K562 (cell line): ENCODE measurements around the gene VEGFA. TPM values are rescaled to one million over a fixed set of nuclear protein-coding genes. Genes with fewer than 3 reads are reported as not detected.

ENCODE experiments used
- ARID2 ChIP-seq: fragments of 450-650 bp; IDR thresholded peaks from 2 replicates; pipeline ENCODE4 v1.6.1; 2017; ENCODE audit warnings: antibody characterized with exemption, mild to moderate bottlenecking
- EGR1 ChIP-seq: fragments of 450-650 bp; conservative IDR thresholded peaks from 2 replicates; pipeline ENCODE4 v1.6.1; 2017; ENCODE audit warnings: mild to moderate bottlenecking
- ELF1 ChIP-seq: fragments of 200-800 bp; sonication (Bioruptor generic); IDR thresholded peaks from 2 replicates; pipeline ENCODE4 v1.6.1; 2016; ENCODE audit warnings: missing genetic modification characterization, missing compliant biosample characterization
- EWSR1 ChIP-seq: fragments of 450-650 bp; IDR thresholded peaks from 2 replicates; pipeline ENCODE4 v1.6.1; 2018; ENCODE audit warnings: borderline replicate concordance, mild to moderate bottlenecking, low read depth, moderate library complexity; ENCODE audit not compliant: partially characterized antibody
- HNRNPK ChIP-seq: fragments of 200-400 bp; formaldehyde crosslinking; IDR thresholded peaks from one replicate; pipeline ENCODE4 v1.6.1; 2018; ENCODE audit warnings: mild to moderate bottlenecking, low read depth, low read length; ENCODE audit not compliant: poor library complexity, severe bottlenecking
- TARDBP ChIP-seq: fragments of 450-650 bp; IDR thresholded peaks from 2 replicates; pipeline ENCODE4 v1.6.1; 2016
- TEAD1 ChIP-seq, 2 experiments: fragments of 450-650 bp in 1 of 2; sonication (generic) in 1 of 2; formaldehyde crosslinking; IDR thresholded peaks; 2 replicates each; pipeline versions ENCODE4 v1.4.0 to v1.8.0; 2020 to 2022; ENCODE audit warnings: mild to moderate bottlenecking in 2 of 2, missing genetic modification reagents in 1 of 2
- TRIM24 ChIP-seq, 2 experiments: fragments of 450-650 bp; IDR thresholded peaks; 2 replicates each; pipeline ENCODE4 v1.6.1; 2016
- ZKSCAN8 ChIP-seq: fragments of 200-800 bp; sonication (Bioruptor generic); IDR thresholded peaks from 2 replicates; pipeline ENCODE4 v1.6.1; 2016; ENCODE audit warnings: missing genetic modification characterization, missing compliant biosample characterization
- ZNF707 ChIP-seq: fragments of 250-450 bp; sonication (Bioruptor Pico); conservative IDR thresholded peaks from 2 replicates; pipeline ENCODE4 v1.8.0; 2022; ENCODE audit warnings: inconsistent platforms, mild to moderate bottlenecking, moderate library complexity
- ZNF766 ChIP-seq: fragments of 200-800 bp; sonication (Bioruptor generic); conservative IDR thresholded peaks from 2 replicates; pipeline ENCODE4 v1.6.1; 2016; ENCODE audit warnings: missing genetic modification characterization, missing compliant biosample characterization
- polyA plus RNA-seq, 8 experiments: library from polyadenylated mRNA; depleted of rRNA in 4 of 8; stranded (reverse) in 5 of 8; unstranded in 3 of 8; fragments of >200 nt; fragmentation: Nextera tagmentation in 2 of 8; fragmentation: Illumina TruSeq in 1 of 8; extraction: Ambion mirVana in 2 of 8; extraction: Trizol in 1 of 8; gene quantifications; 2 replicates each; pipeline versions ENCODE4 v1.2.1 to v1.2.3, GENCODE V29; 2011 to 2014; ENCODE audit warnings: inconsistent platforms in 1 of 8, missing spikeins in 1 of 8
- total RNA-seq, 7 experiments: library from RNA; depleted of rRNA in 6 of 7; stranded (reverse); fragments of >200 nt in 6 of 7; fragmentation: Illumina TruSeq in 2 of 7; extraction: Trizol in 2 of 7; gene quantifications; 2 replicates each; pipeline versions ENCODE4 v1.2.1 to v1.2.3, GENCODE V29; 2011 to 2021; ENCODE audit warnings: low replicate concordance in 1 of 7
- TF ChIP-seq, protein P1 (sequence below): fragments of 450-650 bp; formaldehyde crosslinking; IDR thresholded peaks from 2 replicates; pipeline ENCODE4 v1.4.0; 2020; ENCODE audit warnings: mild to moderate bottlenecking, moderate library complexity
- TF ChIP-seq, protein P2 (sequence below): fragments of 450-650 bp; IDR thresholded peaks from 2 replicates; pipeline ENCODE4 v1.6.1; 2017; ENCODE audit warnings: antibody characterized with exemption
- TF ChIP-seq, protein P3 (sequence below): sonication (generic); formaldehyde crosslinking; IDR thresholded peaks from 2 replicates; pipeline ENCODE4 v1.8.0; 2022; ENCODE audit warnings: missing genetic modification reagents, mild to moderate bottlenecking, borderline replicate concordance
- TF ChIP-seq, protein P4 (sequence below), 2 experiments: fragments of 250-450 bp in 1 of 2; fragments of 450-650 bp in 1 of 2; sonication (Bioruptor Pico) in 1 of 2; IDR thresholded peaks; 2 replicates each; pipeline versions ENCODE4 v1.6.1 to v1.8.0; 2016 to 2021; ENCODE audit warnings: mild to moderate bottlenecking in 2 of 2, moderate library complexity in 2 of 2, missing compliant biosample characterization in 1 of 2, missing genetic modification characterization in 1 of 2
- TF ChIP-seq, protein P5 (sequence below): fragments of 450-650 bp; formaldehyde crosslinking; IDR thresholded peaks from 2 replicates; pipeline ENCODE4 v1.4.0; 2022; ENCODE audit warnings: missing genetic modification characterization

Gene VEGFA
- total and polyA plus RNA-seq, 9 of the 15 experiments (the other 6 are each of a cell fraction or from before 2014, with no cell fraction given), result 14.0 to 271 (median 124) TPM

DNA sequence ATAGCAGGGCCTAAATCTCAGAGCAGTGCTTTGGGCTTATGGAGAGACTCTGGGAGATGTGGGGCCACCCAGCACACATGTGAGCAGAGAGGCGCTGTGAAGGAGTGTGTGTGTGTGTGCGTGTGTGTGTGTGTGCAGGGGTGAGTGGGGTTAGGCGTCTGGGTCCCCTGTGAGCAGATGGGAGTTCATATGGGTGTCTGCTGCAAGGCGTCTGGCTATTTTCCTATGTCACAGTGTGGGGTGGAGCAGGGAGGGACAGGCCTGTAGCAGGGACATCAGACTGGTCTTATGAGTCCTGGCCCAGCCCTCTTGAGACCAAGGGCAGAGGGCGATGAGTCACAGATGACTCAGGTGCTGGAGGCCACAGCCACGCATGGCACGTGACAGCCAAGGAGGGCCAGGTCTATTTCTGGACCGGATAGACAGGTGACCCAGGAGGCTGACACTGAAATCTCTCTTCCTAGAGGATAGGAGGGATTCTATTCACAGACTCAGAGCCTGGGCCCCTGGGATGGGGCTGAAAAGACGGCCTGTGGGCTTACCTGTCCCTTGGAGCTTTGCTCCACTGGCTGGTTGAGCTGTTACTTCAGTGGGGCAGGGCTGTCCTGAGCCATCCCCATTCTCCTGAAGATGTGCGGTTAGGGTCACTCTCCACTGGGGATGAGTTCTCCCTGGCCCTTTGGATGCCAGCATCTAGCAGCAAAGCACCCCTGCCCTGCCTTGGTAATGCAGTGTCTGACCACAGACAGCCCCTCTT is 28.9 kb downstream of the VEGFA start (continued):
- TF ChIP-seq, protein P1, sequence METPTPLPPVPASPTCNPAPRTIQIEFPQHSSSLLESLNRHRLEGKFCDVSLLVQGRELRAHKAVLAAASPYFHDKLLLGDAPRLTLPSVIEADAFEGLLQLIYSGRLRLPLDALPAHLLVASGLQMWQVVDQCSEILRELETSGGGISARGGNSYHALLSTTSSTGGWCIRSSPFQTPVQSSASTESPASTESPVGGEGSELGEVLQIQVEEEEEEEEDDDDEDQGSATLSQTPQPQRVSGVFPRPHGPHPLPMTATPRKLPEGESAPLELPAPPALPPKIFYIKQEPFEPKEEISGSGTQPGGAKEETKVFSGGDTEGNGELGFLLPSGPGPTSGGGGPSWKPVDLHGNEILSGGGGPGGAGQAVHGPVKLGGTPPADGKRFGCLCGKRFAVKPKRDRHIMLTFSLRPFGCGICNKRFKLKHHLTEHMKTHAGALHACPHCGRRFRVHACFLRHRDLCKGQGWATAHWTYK (CRISPR knock-in tag), result 0 out of 2 replicates have a peak, but pooled peaks have one; percentile 28
- TF ChIP-seq ZNF707 (CRISPR knock-in tag) (0 out of 2 replicates have a peak, but pooled peaks have one; percentile 8), ZNF766 (CRISPR knock-in tag) (no peak), TEAD1 (CRISPR knock-in tag; IDR thresholded peaks at IDR 0.05) (peak in 1 of 2 experiments; percentile 20; a peak in 2 of 4 replicates), ARID2 (peak; percentile 44; the same call in 1 of the 2 replicates), TRIM24 (IDR thresholded peaks at IDR 0.05) (peak; percentile 52 to 57; a peak in 2 of 4 replicates), ZKSCAN8 (no peak), HNRNPK (no peak), ELF1 (no peak), EGR1 (peak; percentile 51), EWSR1 (no peak), TARDBP (no peak; the same call in 1 of the 2 replicates)
- TF ChIP-seq, protein P2, sequence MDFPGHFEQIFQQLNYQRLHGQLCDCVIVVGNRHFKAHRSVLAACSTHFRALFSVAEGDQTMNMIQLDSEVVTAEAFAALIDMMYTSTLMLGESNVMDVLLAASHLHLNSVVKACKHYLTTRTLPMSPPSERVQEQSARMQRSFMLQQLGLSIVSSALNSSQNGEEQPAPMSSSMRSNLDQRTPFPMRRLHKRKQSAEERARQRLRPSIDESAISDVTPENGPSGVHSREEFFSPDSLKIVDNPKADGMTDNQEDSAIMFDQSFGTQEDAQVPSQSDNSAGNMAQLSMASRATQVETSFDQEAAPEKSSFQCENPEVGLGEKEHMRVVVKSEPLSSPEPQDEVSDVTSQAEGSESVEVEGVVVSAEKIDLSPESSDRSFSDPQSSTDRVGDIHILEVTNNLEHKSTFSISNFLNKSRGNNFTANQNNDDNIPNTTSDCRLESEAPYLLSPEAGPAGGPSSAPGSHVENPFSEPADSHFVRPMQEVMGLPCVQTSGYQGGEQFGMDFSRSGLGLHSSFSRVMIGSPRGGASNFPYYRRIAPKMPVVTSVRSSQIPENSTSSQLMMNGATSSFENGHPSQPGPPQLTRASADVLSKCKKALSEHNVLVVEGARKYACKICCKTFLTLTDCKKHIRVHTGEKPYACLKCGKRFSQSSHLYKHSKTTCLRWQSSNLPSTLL, result 0 out of 2 replicates have a peak, but pooled peaks have one; percentile 33
- TF ChIP-seq, protein P3, sequence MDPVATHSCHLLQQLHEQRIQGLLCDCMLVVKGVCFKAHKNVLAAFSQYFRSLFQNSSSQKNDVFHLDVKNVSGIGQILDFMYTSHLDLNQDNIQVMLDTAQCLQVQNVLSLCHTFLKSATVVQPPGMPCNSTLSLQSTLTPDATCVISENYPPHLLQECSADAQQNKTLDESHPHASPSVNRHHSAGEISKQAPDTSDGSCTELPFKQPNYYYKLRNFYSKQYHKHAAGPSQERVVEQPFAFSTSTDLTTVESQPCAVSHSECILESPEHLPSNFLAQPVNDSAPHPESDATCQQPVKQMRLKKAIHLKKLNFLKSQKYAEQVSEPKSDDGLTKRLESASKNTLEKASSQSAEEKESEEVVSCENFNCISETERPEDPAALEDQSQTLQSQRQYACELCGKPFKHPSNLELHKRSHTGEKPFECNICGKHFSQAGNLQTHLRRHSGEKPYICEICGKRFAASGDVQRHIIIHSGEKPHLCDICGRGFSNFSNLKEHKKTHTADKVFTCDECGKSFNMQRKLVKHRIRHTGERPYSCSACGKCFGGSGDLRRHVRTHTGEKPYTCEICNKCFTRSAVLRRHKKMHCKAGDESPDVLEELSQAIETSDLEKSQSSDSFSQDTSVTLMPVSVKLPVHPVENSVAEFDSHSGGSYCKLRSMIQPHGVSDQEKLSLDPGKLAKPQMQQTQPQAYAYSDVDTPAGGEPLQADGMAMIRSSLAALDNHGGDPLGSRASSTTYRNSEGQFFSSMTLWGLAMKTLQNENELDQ (CRISPR knock-in tag), result no peak
- TF ChIP-seq, protein P4, sequence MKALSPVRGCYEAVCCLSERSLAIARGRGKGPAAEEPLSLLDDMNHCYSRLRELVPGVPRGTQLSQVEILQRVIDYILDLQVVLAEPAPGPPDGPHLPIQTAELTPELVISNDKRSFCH (CRISPR knock-in tag; IDR thresholded peaks at IDR 0.05), result no peak
- TF ChIP-seq, protein P4 (tag; IDR thresholded peaks at IDR 0.05), result no peak
- TF ChIP-seq, protein P5, sequence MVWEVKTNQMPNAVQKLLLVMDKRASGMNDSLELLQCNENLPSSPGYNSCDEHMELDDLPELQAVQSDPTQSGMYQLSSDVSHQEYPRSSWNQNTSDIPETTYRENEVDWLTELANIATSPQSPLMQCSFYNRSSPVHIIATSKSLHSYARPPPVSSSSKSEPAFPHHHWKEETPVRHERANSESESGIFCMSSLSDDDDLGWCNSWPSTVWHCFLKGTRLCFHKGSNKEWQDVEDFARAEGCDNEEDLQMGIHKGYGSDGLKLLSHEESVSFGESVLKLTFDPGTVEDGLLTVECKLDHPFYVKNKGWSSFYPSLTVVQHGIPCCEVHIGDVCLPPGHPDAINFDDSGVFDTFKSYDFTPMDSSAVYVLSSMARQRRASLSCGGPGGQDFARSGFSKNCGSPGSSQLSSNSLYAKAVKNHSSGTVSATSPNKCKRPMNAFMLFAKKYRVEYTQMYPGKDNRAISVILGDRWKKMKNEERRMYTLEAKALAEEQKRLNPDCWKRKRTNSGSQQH (CRISPR knock-in tag), result peak; percentile 89
